GM19467 (cell line): ENCODE data around the gene STIP1.

Source experiments
- ATAC-seq: cut with Tn5 transposase; IDR thresholded peaks from one replicate; pipeline ENCODE4 v1.9.1; 2021; ENCODE audit warnings: mild to moderate bottlenecking, moderate library complexity; ENCODE audit not compliant: unreplicated experiment

The STIP1 gene

DNA sequence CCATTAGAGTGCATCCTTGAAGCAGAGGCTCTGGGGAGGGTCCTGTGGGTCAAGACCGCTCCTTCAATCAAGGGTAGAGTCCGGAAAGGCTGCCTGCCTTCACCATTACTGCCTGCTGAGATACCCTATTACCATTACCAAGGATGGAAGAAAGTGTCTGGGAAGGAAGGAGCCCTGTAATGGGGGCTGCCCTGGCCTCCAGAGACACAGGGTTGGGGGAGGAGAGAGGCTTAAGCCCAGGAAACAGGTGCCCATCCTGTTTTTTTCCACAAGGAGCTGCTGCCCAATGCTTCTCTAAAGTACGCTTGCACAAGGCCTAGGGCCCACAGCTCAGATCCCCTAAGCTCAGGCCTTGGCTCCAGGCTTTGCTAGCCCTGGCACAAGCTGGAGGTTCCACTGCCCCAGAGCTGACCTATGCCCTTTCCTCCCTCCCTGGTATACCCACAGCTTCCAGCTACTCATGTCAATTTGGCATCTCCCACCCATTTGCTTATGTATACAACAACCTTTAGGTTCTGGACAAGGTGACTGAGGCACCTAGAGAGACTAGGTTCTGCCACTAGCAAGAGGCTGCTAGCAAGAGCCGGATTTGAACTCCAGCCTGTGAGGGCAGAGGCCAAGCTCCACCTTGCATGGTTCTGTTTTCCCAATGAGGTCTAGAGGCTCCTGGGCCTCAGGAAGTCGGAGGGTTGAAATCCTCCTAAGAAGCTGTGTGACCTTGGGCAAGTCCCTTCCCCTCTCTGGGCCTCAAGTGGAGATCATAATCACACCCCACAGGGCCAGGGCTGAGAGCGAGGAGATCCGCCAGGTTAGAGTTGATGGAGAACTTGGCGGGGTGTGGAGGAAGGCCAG is 63.8 kb downstream of the STIP1 start:
- no peak for ATAC-seq

DNA sequence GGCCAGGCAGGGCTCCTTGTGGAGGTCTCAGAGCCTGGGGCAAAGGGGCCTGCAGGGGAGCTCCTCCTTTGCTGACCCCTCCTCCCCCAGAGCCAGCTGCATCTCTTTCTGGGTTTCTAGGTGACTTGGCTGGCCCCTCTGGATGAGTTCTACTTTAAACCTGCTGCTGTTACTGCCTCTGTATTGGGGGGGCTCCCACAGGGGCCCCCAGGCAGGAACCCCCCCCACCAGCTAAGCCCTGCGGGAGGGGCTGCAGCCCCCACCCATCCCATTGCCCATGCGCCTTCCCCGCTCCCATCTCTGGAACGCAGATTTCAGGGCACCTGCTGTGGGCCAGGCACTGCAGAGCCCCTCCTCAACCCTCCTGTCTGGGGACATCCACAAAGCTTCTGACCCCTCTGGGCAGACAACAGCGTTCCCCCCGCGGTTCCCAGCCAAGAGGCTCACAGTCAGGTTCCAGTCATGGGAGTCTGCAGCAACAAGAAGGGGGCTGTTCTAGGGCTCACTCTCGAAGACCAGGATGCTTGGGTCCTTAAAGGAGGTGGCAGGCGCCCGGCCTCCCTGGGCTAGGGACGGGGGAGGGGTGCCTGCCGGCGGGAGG is 64.5 kb downstream of the STIP1 start:
- ATAC-seq: no peak

- ATAC-seq: no peak
These were observed 65.2 kb downstream of the STIP1 start, which contains the start of gene PLCB3 for GRCh38 chr11:64251016-64251752. TSS of gene PLCB3 (plus strand) at chr11:64251530. CDS start at chr11:64251650, 120 bp downstream.

DNA sequence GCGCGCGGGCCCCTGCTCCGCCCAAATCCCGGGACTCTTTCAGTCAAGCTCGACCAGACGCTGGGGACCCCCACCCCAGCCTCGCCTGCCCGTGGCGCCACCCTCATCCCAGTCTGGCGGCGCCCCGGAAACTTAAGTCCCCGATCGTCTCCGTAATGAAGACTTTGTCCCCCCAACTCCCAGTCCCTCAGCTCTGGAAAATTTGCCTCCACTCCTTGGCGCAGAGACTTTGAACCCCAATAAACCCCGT is 65.7 kb downstream of the STIP1 start:
- ATAC-seq: no peak

DNA sequence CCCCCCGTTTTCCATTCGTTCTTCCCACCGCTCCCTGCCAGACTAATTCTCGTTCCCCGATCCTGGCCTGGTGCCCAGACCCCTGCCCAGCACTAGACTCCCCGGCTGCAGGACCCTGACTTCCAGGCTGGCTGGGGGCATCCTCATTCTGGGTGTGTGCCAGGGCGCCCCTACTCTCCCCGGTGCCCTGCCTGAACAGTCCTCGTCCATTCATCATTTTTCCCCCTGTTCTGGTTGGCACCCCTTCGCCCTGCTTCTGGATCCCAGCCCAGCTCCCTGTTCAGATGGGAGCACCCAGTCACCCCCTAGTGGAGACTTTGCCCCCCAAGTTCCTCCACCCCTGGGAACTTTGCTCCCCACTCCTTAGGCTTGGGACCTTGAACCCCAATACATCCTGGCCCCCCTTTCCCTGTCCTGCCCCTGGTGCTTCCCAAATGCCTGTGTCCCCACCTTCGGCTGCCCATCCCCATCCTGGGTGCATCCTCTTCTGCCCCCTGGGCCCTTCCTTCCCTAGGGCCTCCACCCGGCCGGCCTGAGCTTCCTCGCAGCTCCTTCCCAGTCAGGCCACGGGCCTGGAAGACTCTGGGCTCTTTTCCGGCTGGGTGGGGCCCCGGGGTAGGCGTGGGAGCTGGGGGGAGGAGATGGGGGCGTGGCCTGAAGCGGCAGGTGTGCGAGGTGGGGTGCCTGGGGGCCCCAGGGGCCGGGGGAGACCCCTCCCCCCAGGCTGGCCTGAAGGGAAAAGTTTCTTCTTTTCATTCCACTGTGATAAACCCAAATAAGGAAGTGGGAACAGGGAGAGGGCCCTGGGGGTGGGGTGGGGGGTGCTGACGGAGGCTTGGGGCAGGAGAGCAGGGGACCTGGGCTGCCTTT is 66.3 kb downstream of the STIP1 start:
- ATAC-seq: no peak

DNA sequence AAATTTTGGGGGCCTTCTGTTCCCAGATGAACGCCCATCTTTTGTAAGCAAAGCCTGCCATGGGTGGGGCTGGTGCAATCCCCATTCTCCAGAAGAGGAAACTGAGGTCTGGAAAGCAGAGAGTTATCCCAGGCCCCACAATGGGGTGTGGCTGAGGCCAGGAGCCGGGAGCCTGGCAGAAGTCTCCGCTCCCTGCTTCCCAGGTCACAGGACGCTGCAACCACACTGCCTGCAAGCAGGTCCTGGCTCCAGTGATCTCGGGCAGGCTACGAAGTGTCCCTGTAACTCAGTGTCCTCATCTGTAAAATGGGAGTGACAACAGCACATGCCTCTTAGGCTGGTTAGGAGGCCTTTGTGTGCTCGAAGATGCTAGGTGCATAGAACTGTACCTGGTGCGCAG is 67.1 kb downstream of the STIP1 start:
- ATAC-seq: no peak

GRCh38 chr11:64253481-64253880 is 67.5 kb downstream of the STIP1 start:
- ATAC-seq: no peak
